T47D (cell line): ENCODE data around the gene DNAL4.

ENCODE experiments used
- DNase-seq, 2 experiments: peaks; one replicate each; pipeline versions ENCODE4 v3.0.0 to v3.0.0-alpha.2; 2011 to 2012; ENCODE audit warnings: low read depth in 1 of 2, low spot score in 1 of 2
- JUND ChIP-seq: IDR thresholded peaks from 2 replicates; pipeline ENCODE4 v1.6.1; 2012; ENCODE audit warnings: low read depth
- in situ Hi-C: cut with HindIII; loops from 2 replicates; pipeline ENCODE4 v1.10.0; 2016; ENCODE audit warnings: low sequenced_read_pairs, low pct_unique_long_range_greater_than_20kb

Gene DNAL4, protein sequence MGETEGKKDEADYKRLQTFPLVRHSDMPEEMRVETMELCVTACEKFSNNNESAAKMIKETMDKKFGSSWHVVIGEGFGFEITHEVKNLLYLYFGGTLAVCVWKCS

DNA sequence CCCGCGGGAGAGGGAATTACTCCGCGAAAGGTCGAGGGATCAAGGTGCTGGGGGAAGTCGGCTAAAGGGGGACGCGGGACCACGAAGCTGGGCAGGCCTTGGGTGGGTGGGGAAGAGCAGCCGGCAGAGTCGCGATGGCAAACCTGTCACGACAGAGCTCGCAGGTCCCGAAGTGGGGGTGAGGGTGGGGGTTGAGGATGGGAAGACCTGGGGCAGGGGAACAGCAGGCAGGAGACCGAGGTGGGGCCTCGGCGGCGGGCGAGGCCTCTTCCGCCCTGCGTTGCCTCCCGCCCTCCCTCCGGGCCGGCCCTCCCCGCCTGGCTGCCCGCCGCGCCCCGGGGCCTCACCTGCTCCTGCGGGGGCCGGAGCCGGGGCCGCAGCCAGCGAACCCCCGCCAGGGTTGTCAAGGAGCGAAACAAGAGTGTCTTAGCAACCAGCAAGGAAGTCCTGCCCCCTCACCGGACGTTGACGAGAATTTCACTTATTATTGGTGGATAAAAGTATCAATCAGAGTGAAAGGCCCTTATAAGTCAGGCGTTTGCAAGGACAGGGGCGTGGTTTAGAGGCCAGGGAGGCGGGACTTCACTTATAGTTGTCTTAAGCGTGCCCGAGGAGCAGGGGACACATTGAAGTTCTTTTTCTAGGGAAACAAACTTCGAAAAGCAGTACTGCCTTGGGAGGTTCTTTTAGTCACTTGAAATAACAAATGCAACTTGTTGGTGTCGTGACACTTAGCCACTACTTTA lies at the start of gene DNAL4:
Gene DNAL4, minus strand, starts transcription at position 423 of the 746 bp plus-strand sequence. CDS start 11,412 bp downstream, outside the sequence.
- in situ Hi-C loops: no loop called here
- no peak for TF ChIP-seq JUND
- DNase-seq: peak; percentile 84 to 97

DNA sequence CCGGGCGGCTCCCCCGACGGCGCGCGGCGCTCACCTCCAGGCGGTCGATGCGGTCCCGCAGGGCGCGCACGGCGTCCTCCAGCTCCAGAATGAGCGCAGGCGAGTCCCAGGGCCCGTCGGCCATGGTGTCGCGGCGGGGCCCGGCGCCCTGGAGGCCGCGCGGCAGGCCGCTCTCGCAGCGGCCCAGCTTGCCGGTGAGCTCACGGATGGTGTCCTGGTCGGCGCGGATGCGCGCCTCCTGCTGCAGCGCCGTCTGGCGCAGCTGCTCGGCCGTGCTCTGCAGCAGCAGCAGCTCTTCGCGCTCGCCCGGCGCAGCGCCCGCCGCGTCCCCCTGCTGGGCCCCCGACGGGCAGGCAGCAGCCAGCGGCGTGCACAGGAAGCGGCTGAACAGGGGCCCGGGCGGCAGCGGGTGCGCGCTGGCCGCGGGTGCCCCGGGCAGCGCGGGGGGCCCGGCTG lies 49.3 kb upstream of the DNAL4 start:
- in situ Hi-C loops: no loop called here
- DNase-seq: peak; percentile 66 to 71
- TF ChIP-seq JUND: no peak

DNA sequence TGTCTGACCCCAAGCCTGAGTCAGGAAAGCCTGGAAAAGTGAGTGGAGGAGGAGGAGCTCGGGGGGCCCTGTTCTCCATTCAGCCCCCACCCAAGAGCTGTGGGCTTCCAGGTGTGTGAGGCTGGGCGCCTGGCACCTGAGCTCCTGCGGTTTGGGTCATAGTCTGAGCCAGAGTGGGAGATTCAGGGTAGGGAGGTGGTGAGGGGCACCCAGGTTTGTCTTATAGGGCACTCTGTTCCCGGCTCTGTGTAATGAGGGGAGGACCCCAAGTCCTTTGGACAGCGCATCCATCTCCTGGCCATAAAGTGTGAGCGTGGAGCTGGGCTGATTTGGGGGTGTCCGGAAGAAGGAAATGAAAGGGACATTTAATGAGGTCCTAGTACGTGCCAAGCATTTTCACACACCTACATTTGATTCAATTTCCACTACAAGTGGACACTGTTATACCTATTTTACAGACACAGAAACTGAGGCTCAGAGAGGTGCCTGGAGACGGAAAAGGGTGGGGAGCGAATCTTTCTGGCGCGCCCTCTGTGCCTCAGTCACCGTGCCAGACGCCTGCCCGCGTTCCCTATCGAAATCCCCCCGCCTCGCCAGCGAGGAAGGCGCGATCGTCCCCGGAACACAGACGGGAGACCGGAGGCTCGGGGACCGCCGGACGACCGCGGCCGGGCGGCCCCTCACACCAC lies 48.7 kb upstream of the DNAL4 start:
- in situ Hi-C loops: no loop called here
- DNase-seq: no peak
- TF ChIP-seq JUND: no peak

DNA sequence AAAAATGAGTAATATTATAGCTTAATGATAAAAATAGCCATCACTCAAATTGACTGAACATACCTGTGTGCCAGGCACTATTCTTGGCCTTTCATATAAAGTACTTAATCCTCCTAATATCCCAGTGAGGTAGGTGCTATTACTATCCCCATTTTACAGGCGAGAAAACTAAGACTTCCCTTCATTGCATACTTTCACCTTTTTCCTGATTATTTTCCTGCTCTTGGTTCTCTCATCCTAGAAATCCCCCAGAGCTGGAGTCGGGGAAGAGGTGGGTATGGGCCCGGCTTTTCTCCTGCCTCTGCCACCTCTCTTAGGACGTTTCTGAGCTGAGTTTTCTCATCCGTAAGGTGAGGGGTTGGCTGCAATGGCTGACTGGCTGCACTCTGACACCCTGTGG lies 47.7 kb upstream of the DNAL4 start:
- no peak for DNase-seq
- in situ Hi-C loops: no loop called here
- TF ChIP-seq JUND: no peak

DNA sequence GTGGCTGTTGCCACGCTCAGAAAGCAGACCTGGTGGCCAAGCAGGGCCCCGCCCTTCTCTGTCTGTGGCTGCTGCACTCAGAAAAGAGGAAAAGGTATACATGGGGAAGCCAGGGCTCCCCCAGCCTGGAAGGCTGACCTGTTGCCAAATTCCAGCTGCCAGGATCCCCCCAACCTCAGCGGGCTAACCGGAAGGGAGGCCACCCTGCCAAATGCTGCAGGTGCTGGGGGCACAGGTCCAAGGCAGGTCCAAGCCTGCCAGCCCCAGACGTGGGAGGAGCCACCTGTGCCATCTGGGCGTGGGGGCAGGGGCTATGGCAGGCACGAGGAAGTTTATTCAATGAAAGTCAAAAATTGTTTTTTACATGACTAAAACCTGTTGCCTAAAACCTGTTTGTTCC lies 47.3 kb upstream of the DNAL4 start:
- no peak for DNase-seq
- in situ Hi-C loops: no loop called here
- no peak for TF ChIP-seq JUND

DNA sequence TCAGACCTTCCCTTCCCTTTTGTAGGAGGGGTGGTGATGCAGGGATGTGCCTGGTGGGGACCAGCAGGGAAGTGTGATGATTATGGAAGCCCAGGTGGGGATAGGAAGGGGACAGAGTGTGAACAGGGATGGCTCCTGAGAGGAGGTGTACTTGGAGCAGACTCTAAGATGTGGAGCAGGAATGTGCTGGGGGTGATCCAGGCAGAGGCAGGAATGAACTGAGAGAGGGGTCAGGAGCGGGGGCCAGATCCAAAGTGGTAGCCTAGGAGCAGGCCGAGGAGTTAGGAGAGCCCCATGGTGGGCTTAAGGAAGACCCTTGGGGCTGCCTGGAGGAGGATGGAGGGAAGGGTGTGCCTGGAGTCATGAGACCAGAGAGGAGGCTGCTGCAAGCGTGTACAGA lies 46.2 kb upstream of the DNAL4 start:
- no peak for TF ChIP-seq JUND
- no peak for DNase-seq
- in situ Hi-C loops: no loop called here

DNA sequence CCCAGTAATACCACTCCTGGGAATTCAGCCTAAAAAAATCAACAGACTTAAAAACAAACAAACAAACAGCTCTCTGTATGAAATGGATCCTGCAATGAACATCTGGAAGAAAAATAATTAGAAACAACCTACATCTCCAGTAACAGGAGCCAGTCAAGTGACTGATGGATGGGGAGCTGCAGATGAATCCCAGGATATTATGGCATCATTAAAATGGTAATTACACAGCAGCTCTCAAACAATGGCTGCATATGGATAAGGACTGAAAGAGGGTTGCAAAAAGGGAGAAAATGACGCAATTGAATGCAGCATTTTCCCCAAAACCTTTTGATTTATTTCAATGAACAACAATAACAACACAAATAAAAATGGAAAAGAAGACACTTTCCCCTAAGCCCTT lies 45.7 kb upstream of the DNAL4 start:
- in situ Hi-C loops: no loop called here
- TF ChIP-seq JUND: no peak

DNA sequence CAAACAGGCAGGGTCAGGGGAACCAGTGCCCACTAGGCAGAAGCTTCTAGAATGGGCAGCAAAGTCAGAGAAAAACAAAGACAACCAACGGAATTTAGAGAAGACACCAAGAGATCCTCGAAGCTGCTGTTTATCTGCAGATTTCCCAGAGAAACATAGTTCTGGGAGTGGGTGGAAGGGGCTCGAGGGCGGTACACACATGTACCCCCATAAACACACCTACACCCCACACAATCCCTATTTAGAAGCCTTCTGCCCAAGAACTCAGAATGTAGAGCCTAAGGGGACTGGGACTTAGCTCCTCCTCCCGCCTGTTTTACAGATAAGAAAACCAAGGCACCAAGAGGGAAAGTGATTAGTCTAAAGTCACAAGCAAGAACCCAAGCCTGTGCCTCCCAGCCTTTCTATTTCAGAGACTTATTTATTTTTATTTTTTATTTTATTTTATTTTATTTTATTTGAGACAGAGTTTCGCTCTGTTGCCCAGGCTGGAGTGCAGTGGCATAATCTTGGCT lies 43.5 kb upstream of the DNAL4 start:
- no peak for DNase-seq
- in situ Hi-C loops: no loop called here
- TF ChIP-seq JUND: no peak

More for the DNA sequence above, 45.7 kb upstream of the DNAL4 start:
- no peak for DNase-seq

DNA sequence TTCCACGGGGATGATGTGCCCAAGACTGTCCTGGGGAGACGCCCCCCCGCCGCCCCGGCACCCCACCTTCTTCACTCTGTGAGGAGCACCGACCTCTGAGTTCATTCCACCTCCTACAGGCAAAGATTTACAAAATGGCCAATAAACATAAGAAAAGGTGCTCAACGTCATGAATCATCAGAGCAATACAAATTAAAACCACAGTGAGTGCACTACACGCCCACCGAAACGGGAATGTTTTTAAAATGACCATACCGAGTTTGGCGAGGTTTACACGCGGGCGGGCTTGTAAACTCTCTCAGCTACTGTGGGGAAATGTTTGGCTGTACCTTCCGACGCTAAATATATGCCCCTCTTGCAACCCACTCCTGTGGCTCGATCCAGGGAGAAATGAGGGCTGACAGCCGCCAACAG lies 42.0 kb upstream of the DNAL4 start:
- DNase-seq: no peak
- in situ Hi-C loops: no loop called here

DNA sequence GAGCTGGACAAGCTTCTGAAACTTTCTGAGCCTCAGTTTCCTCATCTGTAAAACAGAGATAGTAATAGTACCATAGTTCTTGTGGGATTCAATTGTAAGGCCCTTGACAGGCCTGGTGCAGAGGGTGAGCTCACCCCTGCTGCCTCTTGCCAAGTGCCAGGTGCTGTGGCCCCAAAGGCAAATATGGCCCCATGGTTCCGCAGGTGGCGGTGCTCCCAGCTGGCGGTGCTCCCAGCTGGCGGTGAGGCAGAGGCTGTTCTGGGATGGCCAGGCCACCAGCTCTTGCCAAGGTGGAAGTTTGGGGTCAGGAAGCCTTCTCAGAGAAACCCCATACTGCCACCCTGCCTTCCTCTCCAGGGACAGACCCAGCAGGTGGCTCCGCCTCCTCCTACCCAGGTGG lies 41.0 kb upstream of the DNAL4 start:
- in situ Hi-C loops: no loop called here

More for the DNA sequence above, 42.0 kb upstream of the DNAL4 start:
- TF ChIP-seq JUND: no peak

DNA sequence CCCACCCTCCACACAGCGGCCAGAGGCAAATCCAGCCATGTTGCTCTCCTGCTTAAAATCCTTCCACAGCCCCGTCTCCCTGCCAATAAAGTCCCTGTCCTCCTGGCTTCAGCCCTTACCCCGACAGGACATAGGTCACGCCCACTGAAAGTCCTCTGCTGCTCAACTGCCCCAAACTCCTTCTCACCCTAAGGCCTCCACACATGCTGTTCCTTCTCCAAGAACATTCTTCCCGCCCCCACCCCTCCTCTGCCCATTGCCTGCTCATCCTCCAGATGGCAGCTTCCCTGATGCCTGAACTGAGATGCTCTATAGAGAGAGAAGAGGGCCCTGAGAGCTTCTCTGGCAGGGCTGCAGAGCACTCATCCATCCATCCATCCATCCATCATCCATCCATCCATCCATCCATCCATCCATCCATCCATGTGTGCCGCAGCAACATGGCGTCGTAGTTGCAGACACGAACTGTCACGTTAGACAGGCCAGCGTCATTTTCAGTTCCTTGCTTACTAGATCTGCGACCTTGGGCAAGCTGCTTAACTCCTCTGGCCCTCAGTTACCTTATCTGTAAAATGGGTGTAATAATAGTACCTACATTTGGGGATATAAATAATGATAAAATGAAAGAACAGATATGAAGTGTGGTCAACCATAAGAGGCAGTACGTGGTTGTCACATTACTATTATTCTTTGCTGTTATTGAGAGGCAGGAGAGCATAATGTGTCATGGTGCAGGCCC lies 40.4 kb upstream of the DNAL4 start:
- DNase-seq: no peak
- TF ChIP-seq JUND: no peak
- in situ Hi-C loops: no loop called here

More for the DNA sequence above, 41.0 kb upstream of the DNAL4 start:
- no peak for DNase-seq
- TF ChIP-seq JUND: no peak

DNA sequence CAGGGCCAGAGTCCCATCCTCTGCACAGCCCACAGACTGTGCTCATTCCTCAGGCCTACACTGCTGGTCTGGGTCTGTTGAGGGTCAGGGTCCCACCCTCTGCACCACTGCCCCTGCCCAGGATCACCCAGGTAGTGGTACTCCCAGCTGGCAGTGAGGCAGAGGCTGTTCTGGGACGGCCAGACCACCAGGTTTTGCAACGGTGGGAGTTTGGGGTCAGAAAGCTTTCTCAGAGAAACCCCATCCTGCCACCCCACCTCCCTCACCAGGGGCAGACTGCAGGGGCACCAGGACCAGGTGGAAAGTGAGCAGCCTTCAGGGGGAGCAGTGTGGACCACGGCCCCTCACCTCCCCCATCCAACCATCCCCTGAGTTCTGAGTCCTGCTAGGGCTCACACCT lies 39.1 kb upstream of the DNAL4 start:
- no peak for DNase-seq
- no peak for TF ChIP-seq JUND
- in situ Hi-C loops: no loop called here
